Gastroesophageal sphincter (tissue), 4 donors: ENCODE data around the gene UROD. TPM values are rescaled to one million over a fixed set of nuclear protein-coding genes. Genes with fewer than 3 reads are reported as not detected.

Experiments used
- ATAC-seq: fragments of 150-250 bp; one replicate; pipeline ENCODE4 v1.9.1; 2016; ENCODE audit warnings: mild to moderate bottlenecking, moderate library complexity
- H3K27ac ChIP-seq, 4 donors: fragments of 200-600 bp; sonication (generic) in 3 of 4; 1 replicate in 3 of 4; 2 replicates in 1 of 4; pipeline ENCODE4 v1.5.1; 2016 to 2019
- H3K27me3 ChIP-seq: fragments of 200-600 bp; sonication (generic); one replicate; pipeline ENCODE4 v1.5.1; 2019
- H3K36me3 ChIP-seq, 2 donors: fragments of 200-600 bp; sonication (generic); one replicate each; pipeline ENCODE4 v1.5.1; 2019; ENCODE audit warnings: control low read depth in 1 of 2
- H3K4me1 ChIP-seq, 3 donors: fragments of 200-600 bp; sonication (generic); 1 replicate in 2 of 3; 2 replicates in 1 of 3; pipeline ENCODE4 v1.5.1; 2016 to 2019; ENCODE audit warnings: control low read depth in 2 of 3
- H3K4me3 ChIP-seq, 2 donors: fragments of 200-600 bp; sonication (generic); one replicate each; pipeline ENCODE4 v1.5.1; 2019; ENCODE audit warnings: mild to moderate bottlenecking in 1 of 2, moderate library complexity in 1 of 2
- H3K9me3 ChIP-seq, 3 donors: fragments of 200-600 bp; sonication (generic); one replicate each; pipeline ENCODE4 v1.5.1; 2017 to 2019; ENCODE audit warnings: control low read depth in 2 of 3
- CTCF ChIP-seq, 4 experiments: fragments of 200-600 bp in 2 of 4; fragments of 450-650 bp in 2 of 4; sonication (generic) in 1 of 4; IDR thresholded peaks; one replicate each; pipeline ENCODE4 v1.5.1; 2017 to 2019; ENCODE audit warnings: antibody characterized with exemption in 4 of 4, mild to moderate bottlenecking in 2 of 4, moderate library complexity in 2 of 4
- EP300 ChIP-seq: sonication (generic); formaldehyde crosslinking; IDR thresholded peaks from one replicate; pipeline ENCODE4 v1.6.1; 2017; ENCODE audit warnings: antibody characterized with exemption, mild to moderate bottlenecking
- POLR2A ChIP-seq, 2 donors: fragments of 450-650 bp; IDR thresholded peaks; one replicate each; pipeline ENCODE4 v1.6.1; 2017; ENCODE audit warnings: antibody characterized with exemption in 2 of 2, mild to moderate bottlenecking in 2 of 2, moderate library complexity in 1 of 2
- POLR2AphosphoS5 ChIP-seq: sonication (generic); formaldehyde crosslinking; IDR thresholded peaks from one replicate; pipeline ENCODE4 v1.6.1; 2017; ENCODE audit warnings: antibody characterized with exemption
- WGBS, 2 donors: methylation state at CpG; one replicate each; pipeline ENCODE4 v1.1.5; 2018; ENCODE audit warnings: low coverage in 1 of 2; 5-methylcytosine and 5-hydroxymethylcytosine counted together
- total RNA-seq, 4 donors: library from RNA; depleted of rRNA; stranded (reverse); fragments of >200 nt; gene quantifications; one replicate each; pipeline ENCODE4 v1.1.0, GENCODE V29; 2016

The UROD gene
- total RNA-seq, 4 donors from 2014 or later: 81.8 to 115 (median 98.3) TPM

GRCh38 chr1:45038661-45039364 is 26.8 kb downstream of the UROD start:
- Histone ChIP-seq H3K9me3 (no peaks in the 10 kb centered on the region), H3K4me1 (no peaks in the 10 kb centered on the region), H3K36me3 (peaks cover 0 to 68% of the 10 kb centered on the region in 2 donors), H3K4me3 (no peak overlapping the region), H3K27me3 (no peaks in the 10 kb centered on the region), H3K27ac (no peak overlapping the region)
- TF ChIP-seq POLR2A (IDR thresholded peaks at IDR 0.05) (no peak), POLR2AphosphoS5 (no peak), CTCF (IDR thresholded peaks at IDR 0.05) (no peak), EP300 (no peak)
- ATAC-seq: no peak
- WGBS, 2 donors: 87 to 100% methylated on average over 7 of the region's 8 CpGs

GRCh38 chr1:45040297-45040696 is 28.2 kb downstream of the UROD start:
- ATAC-seq: no peak
- no peaks in the 10 kb centered on the region for H3K9me3 ChIP-seq
- no peak overlapping the region for H3K4me3 ChIP-seq
- H3K27me3 ChIP-seq: no peaks in the 10 kb centered on the region
- peaks cover 0 to 54% of the 10 kb centered on the region in 2 donors for H3K36me3 ChIP-seq
- H3K4me1 ChIP-seq: no peaks in the 10 kb centered on the region
- no peak overlapping the region for H3K27ac ChIP-seq
- TF ChIP-seq POLR2AphosphoS5 (no peak), CTCF (IDR thresholded peaks at IDR 0.05) (no peak), EP300 (no peak), POLR2A (IDR thresholded peaks at IDR 0.05) (no peak)
- 93 to 100% methylated on average over 4 to 5 of the region's 5 CpGs for WGBS, 2 donors

GRCh38 chr1:45043094-45043493 is 31.0 kb downstream of the UROD start:
- no peak overlapping the region for H3K27ac ChIP-seq
- H3K36me3 ChIP-seq: peaks cover 0 to 48% of the 10 kb centered on the region in 2 donors
- no peaks in the 10 kb centered on the region for H3K27me3 ChIP-seq
- no peaks in the 10 kb centered on the region for H3K9me3 ChIP-seq
- no peaks in the 10 kb centered on the region for H3K4me1 ChIP-seq
- no peak for ATAC-seq
- TF ChIP-seq CTCF (IDR thresholded peaks at IDR 0.05) (no peak), POLR2A (IDR thresholded peaks at IDR 0.05) (no peak), EP300 (no peak), POLR2AphosphoS5 (no peak)
- H3K4me3 ChIP-seq: no peak overlapping the region
- 73 to 86% methylated on average over 3 to 5 of the region's 5 CpGs for WGBS, 2 donors

GRCh38 chr1:45044916-45045315 is 32.9 kb downstream of the UROD start:
- Histone ChIP-seq H3K27ac (no peak overlapping the region), H3K9me3 (no peaks in the 10 kb centered on the region), H3K4me1 (no peaks in the 10 kb centered on the region), H3K4me3 (no peak overlapping the region), H3K36me3 (peaks cover 0 to 46% of the 10 kb centered on the region in 2 donors), H3K27me3 (no peaks in the 10 kb centered on the region)
- TF ChIP-seq POLR2A (IDR thresholded peaks at IDR 0.05) (no peak), CTCF (IDR thresholded peaks at IDR 0.05) (no peak), POLR2AphosphoS5 (no peak), EP300 (no peak)
- no peak for ATAC-seq
- 82 to 100% methylated on average over 1 of the region's 1 CpG for WGBS, 2 donors

GRCh38 chr1:45047032-45047431 is 35.0 kb downstream of the UROD start:
- H3K36me3 ChIP-seq: peaks cover 0 to 51% of the 10 kb centered on the region in 2 donors
- no peaks in the 10 kb centered on the region for H3K9me3 ChIP-seq
- TF ChIP-seq POLR2A (IDR thresholded peaks at IDR 0.05): no peak
- H3K4me3 ChIP-seq: no peak overlapping the region
- ATAC-seq: no peak
- no peaks in the 10 kb centered on the region for H3K27me3 ChIP-seq
- H3K27ac ChIP-seq: no peak overlapping the region
- 82 to 93% methylated on average over 4 to 5 of the region's 5 CpGs for WGBS, 2 donors
- no peaks in the 10 kb centered on the region for H3K4me1 ChIP-seq
